GM10266 (cell line): Measurements from ENCODE around the gene PRR4.

Experiments
- DNase-seq: peaks from one replicate; pipeline ENCODE4 v3.0.0; 2012; ENCODE audit errors: extremely low spot score
- CTCF ChIP-seq: IDR thresholded peaks from 2 replicates; pipeline ENCODE4 v1.5.1; 2012; ENCODE audit warnings: mild to moderate bottlenecking, low read depth; ENCODE audit not compliant: control insufficient read depth, insufficient read depth; ENCODE audit errors: missing control alignments

PRR4 gene

GRCh38 chr12:10802587-10802986 lies 46.7 kb downstream of the PRR4 start, which contains the start of gene TAS2R7:
TAS2R7 (minus strand) TSS chr12:10802627; CDS start chr12:10802570, 57 bp downstream.
- no peak for TF ChIP-seq CTCF
- no peak for DNase-seq

- no peak for DNase-seq
- TF ChIP-seq CTCF, result no peak
Measured at GRCh38 chr12:10801741-10802140, 47.5 kb downstream of the PRR4 start.
